ENCODE results near the gene CARD19.
"Not testable (repeated sequence)": the region's sequence is repeated elsewhere in the genome, so short reads cannot be mapped to it uniquely, and the experiment has no call there.

The CARD19 gene

GRCh38 chr9:93107151-93107824 is 11.3 kb downstream of the CARD19 start:
- DNase-seq (ENCODE audit: low read depth in 2 of 2): no peak

- no peak for DNase-seq (ENCODE audit: low read depth in 2 of 2)
Observed at GRCh38 chr9:93107825-93108161, 11.8 kb downstream of the CARD19 start.

DNA sequence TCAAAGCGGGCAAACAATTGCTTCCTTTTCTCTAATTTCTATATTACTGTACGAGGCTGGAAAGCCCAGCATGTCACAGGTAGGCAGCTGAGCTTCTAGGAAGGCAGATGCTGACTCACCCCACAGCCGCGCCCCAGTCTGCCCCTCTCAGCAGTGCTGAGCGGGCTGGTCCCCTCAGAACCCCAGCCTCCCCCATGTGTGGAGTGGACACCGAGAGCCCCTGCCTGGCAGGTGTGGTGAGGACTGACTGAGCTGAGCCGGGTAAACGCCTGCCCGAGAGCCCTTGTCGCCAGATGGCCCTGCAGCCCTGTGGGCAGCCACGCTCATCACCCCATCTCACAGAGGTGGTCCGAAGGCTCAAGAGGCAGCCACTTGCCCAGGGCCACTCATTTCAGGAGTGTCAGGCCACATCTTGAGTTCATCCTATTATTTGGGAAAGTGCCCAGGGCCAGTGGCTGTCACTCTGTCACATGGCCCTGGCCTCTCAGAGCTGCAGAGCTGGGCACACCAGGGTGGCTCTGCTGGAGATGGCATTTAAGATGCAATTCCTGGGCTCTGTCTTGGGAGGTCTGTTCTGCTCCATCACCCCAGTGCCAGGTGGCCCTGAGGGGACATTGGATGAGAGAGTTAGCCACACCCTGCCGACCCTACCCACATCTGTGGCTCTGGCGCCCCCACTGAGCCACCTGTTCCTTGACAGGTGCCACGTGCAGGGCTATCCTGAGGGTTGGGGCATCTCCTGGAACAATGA is 12.4 kb downstream of the CARD19 start:
- DNase-seq (ENCODE audit: low read depth in 2 of 2): peak in 1 of 2 donors; percentile 28

DNA sequence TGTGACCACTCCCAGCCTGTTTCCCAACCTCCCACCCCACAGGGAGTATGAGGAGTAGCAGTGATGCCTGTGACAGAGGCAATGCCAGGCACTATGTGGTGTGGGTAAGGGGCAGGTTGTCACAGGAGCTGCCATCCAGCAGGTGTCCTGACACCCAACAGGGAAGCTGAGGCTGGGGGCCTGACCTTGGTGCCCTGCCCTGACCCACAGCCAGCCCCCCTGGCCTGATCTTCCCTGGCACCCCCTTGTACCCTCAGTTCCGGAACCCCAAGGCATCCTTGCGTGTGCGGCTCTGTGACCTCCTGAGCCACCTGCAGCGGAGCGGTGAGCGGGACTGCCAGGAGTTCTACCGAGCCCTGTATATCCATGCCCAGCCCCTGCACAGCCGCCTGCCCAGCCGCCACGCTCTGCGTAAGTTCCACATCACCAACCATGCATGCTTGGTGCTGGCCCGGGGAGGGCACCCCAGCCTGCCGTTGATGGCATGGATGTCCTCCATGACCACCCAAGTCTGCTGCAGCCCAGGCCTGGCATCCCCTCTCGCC is 14.4 kb downstream of the CARD19 start:
- no peak for DNase-seq (ENCODE audit: low read depth in 2 of 2)

GRCh38 chr9:93111001-93111370 is 15.0 kb downstream of the CARD19 start:
- DNase-seq (ENCODE audit: low read depth in 2 of 2): no peak

DNA sequence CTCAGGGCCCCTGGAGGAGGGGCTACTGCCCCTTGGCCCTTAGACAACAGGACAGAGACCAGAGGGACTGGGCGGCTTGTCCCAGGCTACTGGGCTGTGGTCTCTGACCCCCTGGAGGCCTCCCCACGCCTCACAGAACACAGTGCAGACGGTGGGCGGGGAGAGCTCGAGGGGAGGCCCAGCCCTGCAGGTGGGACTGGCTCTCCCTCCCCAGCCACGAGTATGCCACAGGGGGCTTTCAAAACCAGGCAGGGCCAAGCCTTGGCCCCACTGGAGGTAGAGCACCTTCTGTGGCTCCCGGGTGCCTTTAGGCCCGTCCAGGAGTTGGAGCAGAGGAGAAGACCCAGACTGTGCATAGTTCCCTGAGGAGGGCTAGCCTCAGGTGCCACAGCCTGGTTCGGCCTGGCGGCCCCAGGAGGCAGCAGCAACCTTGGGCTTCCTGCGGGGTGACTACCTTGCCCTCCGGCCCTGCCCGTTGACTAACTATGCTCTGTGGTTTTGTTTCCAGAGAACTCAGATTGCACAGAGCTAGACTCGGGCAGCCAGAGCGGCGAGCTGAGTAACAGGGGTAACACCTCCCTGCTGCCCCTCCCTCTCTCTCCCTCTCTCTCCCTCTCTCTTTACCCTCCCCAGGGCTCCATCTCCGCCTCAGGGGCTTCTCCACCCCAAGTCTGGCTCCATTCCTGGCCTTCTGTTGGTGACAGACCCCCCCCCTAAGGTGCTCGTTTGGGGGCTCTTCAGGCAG is 15.5 kb downstream of the CARD19 start:
- DNase-seq (ENCODE audit: low read depth in 2 of 2): no peak

- no peak for DNase-seq (ENCODE audit: low read depth in 2 of 2)
Observed at GRCh38 chr9:93112116-93112863, 16.3 kb downstream of the CARD19 start.

DNA sequence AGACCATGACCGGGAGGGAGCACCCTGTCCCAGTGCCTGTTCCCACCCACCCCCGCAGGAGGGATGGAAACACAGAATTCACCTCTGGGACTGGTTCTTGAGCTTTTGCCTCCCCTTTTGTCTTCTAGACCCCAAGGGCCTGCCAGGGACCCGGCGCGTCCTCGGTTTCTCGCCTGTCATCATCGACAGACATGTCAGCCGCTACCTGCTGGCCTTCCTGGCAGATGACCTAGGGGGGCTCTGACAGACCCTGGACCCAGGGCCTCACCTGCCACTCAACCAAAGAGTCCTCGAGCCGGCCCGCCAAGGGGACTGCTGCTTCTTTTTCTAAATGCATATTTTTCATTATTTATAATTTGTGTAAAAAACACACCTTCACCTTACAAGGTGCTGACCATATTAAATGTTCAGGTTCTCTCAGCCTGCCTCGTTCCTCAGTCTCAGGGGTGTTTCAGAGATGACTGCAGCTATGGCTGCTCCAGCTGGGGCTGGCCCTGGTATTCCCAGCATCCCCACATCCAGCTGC is 16.9 kb downstream of the CARD19 start:
- no peak for DNase-seq (ENCODE audit: low read depth in 2 of 2)

- no peak for DNase-seq (ENCODE audit: low read depth in 2 of 2)
Observed at GRCh38 chr9:93114169-93114983, 18.4 kb downstream of the CARD19 start.

DNA sequence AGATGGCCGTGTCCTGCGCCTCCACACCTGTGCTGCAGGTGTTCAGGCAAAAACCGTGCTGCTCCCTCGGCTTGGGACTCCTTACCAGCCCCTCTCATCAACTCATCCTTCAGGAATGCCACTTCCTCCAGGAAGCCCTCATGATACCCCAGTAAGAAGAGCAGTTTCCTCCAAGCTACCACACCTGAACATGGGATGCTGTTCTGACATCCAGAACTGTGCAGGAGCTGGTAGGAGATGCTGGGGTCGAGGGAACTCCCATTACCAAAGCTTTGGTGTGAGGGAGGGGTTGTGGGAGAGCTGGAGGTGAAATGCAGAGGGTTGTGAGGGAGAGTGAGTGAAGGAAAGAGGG is 18.9 kb downstream of the CARD19 start:
- DNase-seq (ENCODE audit: low read depth in 2 of 2): no peak

- no peak for DNase-seq (ENCODE audit: low read depth in 2 of 2)
Observed at GRCh38 chr9:93115486-93116071, 19.6 kb downstream of the CARD19 start.

DNA sequence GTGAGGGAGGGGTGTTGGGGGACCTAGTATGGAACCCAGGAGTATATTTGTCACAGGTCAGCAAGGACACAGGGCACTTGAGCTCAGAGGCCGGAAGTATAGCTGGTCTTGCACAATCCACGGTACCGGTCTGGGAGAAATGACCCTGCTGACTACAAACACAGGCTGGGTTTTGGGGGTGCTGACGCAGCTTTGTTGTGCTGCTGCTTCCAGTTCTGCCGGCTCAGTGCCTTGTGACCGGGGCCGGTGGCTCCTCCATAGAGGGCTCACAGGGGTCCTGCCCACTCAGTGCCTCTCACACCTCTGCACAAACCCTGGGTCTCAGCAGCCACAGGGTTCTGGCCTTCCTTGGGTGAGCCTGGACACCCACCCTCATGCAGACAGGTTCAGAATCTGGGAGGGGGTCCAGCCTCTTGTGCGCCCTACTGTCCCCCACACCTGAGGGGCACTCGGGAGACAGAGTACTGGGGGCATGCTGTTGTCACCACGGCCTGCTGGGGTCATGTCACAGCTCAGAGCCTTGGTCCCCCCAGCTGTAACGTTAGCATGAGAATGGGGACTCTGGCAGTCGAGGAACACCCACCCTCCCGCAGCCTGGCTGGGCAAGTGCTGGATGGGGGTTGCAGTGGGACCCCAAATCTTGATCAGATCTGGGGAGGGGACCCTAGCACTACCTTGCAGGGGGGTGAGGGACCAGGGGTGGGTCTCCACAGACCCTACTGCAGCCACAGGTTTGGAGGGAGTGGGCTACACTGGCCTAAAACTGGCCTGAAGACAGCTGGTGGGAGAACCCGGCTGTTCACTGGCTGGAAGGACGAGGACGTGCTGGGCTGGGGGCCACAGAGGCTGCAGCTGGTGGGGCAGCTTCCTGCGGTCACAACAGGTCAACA is 20.3 kb downstream of the CARD19 start:
- no peak for DNase-seq (ENCODE audit: low read depth in 2 of 2)

- DNase-seq (ENCODE audit: low read depth in 2 of 2): not testable (repeated sequence)
Observed at GRCh38 chr9:93117521-93117920, 21.5 kb downstream of the CARD19 start.

DNA sequence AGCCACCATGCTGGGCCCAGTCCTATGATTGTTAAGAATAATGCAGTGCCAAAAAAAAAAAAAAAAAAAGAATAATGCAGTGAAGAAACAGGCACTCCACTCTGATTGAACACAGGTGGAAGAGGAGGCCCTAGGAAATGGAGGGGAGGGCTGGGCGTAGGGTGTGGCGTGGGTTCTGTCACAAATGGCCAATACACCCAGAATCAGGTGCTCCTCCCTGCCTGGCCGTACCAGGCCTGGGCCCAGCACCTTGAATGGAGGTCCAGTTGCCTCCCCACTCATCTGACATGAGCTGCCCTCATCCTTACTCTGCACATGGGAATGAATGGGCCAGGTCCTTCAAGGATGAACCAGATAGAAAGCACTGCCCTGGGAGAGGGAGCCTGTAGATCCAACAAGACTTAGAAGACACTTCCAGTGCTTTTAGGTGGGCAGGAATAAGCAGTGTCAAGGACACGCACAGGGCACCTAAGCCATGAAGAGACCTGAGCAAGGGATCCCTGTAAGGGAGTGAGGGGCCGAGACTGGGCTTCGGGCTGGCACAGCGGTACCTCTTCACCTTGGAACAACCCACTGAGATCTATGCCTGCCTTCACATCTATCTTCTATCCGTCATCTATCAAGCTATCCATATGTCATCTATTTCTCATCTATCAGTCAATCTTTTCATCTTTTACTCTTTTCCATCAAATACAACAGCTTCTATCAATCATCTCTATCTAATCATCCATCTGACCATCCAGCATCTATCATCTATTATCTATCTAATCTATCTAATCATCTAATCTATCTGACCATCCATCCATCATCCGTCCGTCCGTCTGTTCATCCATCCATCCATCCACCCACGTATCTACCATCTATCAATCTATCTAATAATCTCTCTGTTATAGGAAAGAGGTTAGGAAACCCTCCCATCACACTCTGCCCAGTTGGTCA is 22.2 kb downstream of the CARD19 start:
- no peak for DNase-seq (ENCODE audit: low read depth in 2 of 2)

- no peak for DNase-seq (ENCODE audit: low read depth in 2 of 2)
Observed at GRCh38 chr9:93118863-93119702, 23.1 kb downstream of the CARD19 start.

GRCh38 chr9:93119703-93119952 is 23.6 kb downstream of the CARD19 start:
- DNase-seq (ENCODE audit: low read depth in 2 of 2): no peak

- no peak for DNase-seq (ENCODE audit: low read depth in 2 of 2)
Observed at GRCh38 chr9:93119953-93120845, 24.2 kb downstream of the CARD19 start.
